ENCODE measurements around the gene FAM13C. TPM values are rescaled to one million over a fixed set of nuclear protein-coding genes. Genes with fewer than 3 reads are reported as not detected.

The FAM13C gene
- total RNA-seq, 1 donor from 2014 or later = 10.7 TPM

- H3K36me3 ChIP-seq = no peaks in the 10 kb centered on the region
- intact Hi-C loops (cut with DNase I) = loop anchor here (5.0 to 10.0 kb wide), 3 partner anchors 47 to 451 kb away; no protein-coding TSS in a partner anchor
- no peak for DNase-seq (ENCODE audit: low spot score in 2 of 2)
- no peaks in the 10 kb centered on the region for H3K27me3 ChIP-seq
- TF ChIP-seq CTCF (IDR thresholded peaks at IDR 0.05) = no peak
- H3K4me1 ChIP-seq = peaks cover 0 to 15% of the 10 kb centered on the region in 2 donors
- no peaks in the 10 kb centered on the region for H3K9me3 ChIP-seq
- peak overlapping the region; percentile 74 to 77 for H3K27ac ChIP-seq
- H3K4me3 ChIP-seq = no peak overlapping the region
Observed at GRCh38 chr10:59383908-59384307, 21.6 kb upstream of the FAM13C start.

- Histone ChIP-seq H3K27ac (peak overlapping the region; percentile 74 to 77), H3K36me3 (no peaks in the 10 kb centered on the region), H3K27me3 (no peaks in the 10 kb centered on the region), H3K4me1 (peaks cover 0 to 13% of the 10 kb centered on the region in 2 donors), H3K9me3 (no peaks in the 10 kb centered on the region), H3K4me3 (peak overlapping the region in 1 of 2 donors; percentile 9)
- DNase-seq (ENCODE audit: low spot score in 2 of 2) = no peak
- no peak for TF ChIP-seq CTCF (IDR thresholded peaks at IDR 0.05)
- intact Hi-C loops (cut with DNase I) = loop anchor here (5.0 to 10.0 kb wide), 3 partner anchors 46 to 451 kb away; no protein-coding TSS in a partner anchor
Observed at GRCh38 chr10:59383436-59383835, 21.1 kb upstream of the FAM13C start.

- Histone ChIP-seq H3K27me3 (no peaks in the 10 kb centered on the region), H3K4me3 (peak overlapping the region in 1 of 2 donors; percentile 9), H3K36me3 (no peaks in the 10 kb centered on the region), H3K9me3 (no peaks in the 10 kb centered on the region), H3K27ac (peak overlapping the region; percentile 74 to 77), H3K4me1 (peaks cover 0 to 12% of the 10 kb centered on the region in 2 donors)
- no peak for DNase-seq (ENCODE audit: low spot score in 2 of 2)
- intact Hi-C loops (cut with DNase I) = loop anchor here (5.0 to 10.0 kb wide), 3 partner anchors 46 to 452 kb away; no protein-coding TSS in a partner anchor
- TF ChIP-seq CTCF (IDR thresholded peaks at IDR 0.05) = no peak
Observed at GRCh38 chr10:59382831-59383295, 20.5 kb upstream of the FAM13C start.

GRCh38 chr10:59381687-59382086 lies 19.3 kb upstream of the FAM13C start:
- TF ChIP-seq CTCF (IDR thresholded peaks at IDR 0.05) = no peak
- Histone ChIP-seq H3K27me3 (no peaks in the 10 kb centered on the region), H3K36me3 (no peaks in the 10 kb centered on the region), H3K4me3 (no peak overlapping the region), H3K27ac (peak overlapping the region; percentile 74 to 77), H3K4me1 (peaks cover 0 to 12% of the 10 kb centered on the region in 2 donors), H3K9me3 (no peaks in the 10 kb centered on the region)
- DNase-seq (ENCODE audit: low spot score in 2 of 2) = no peak
- intact Hi-C loops (cut with DNase I) = loop anchor here (5.0 to 10.0 kb wide), 3 partner anchors 44 to 453 kb away; no protein-coding TSS in a partner anchor

GRCh38 chr10:59376846-59377245 lies 14.5 kb upstream of the FAM13C start:
- H3K27me3 ChIP-seq = no peaks in the 10 kb centered on the region
- DNase-seq (ENCODE audit: low spot score in 2 of 2) = no peak
- TF ChIP-seq CTCF (IDR thresholded peaks at IDR 0.05) = no peak
- no peaks in the 10 kb centered on the region for H3K36me3 ChIP-seq
- intact Hi-C loops (cut with DNase I) = no loop called here
- no peaks in the 10 kb centered on the region for H3K9me3 ChIP-seq
- peaks cover 0 to 8% of the 10 kb centered on the region in 2 donors for H3K4me1 ChIP-seq
- no peak overlapping the region for H3K27ac ChIP-seq
- H3K4me3 ChIP-seq = no peak overlapping the region

Data from ascending aorta (tissue), 2 donors.